ENCODE results near the gene ZRSR2.

Gene ZRSR2

GRCh38 chrX:15834827-15835595 lies 44.7 kb downstream of the ZRSR2 start:
- no peak for TF ChIP-seq CTCF (conservative IDR thresholded peaks at IDR 0.05; ENCODE audit: low read depth, low read length)
- H3K4me3 ChIP-seq (ENCODE audit: low read length): no peak overlapping the region
- DNase-seq (ENCODE audit: low read depth): no peak

- no peak overlapping the region for H3K4me3 ChIP-seq (ENCODE audit: low read length)
- peak; percentile 26 for TF ChIP-seq CTCF (conservative IDR thresholded peaks at IDR 0.05; ENCODE audit: low read depth, low read length)
- DNase-seq (ENCODE audit: low read depth): no peak
Observed at GRCh38 chrX:15838017-15838416, 47.7 kb downstream of the ZRSR2 start.

- H3K4me3 ChIP-seq (ENCODE audit: low read length): no peak overlapping the region
- no peak for DNase-seq (ENCODE audit: low read depth)
- TF ChIP-seq CTCF (conservative IDR thresholded peaks at IDR 0.05; ENCODE audit: low read depth, low read length): no peak
Observed at GRCh38 chrX:15841853-15842516, 51.7 kb downstream of the ZRSR2 start.

GRCh38 chrX:15843960-15844359 lies 53.7 kb downstream of the ZRSR2 start:
- H3K4me3 ChIP-seq (ENCODE audit: low read length): no peak overlapping the region
- no peak for DNase-seq (ENCODE audit: low read depth)
- no peak for TF ChIP-seq CTCF (conservative IDR thresholded peaks at IDR 0.05; ENCODE audit: low read depth, low read length)

DNA sequence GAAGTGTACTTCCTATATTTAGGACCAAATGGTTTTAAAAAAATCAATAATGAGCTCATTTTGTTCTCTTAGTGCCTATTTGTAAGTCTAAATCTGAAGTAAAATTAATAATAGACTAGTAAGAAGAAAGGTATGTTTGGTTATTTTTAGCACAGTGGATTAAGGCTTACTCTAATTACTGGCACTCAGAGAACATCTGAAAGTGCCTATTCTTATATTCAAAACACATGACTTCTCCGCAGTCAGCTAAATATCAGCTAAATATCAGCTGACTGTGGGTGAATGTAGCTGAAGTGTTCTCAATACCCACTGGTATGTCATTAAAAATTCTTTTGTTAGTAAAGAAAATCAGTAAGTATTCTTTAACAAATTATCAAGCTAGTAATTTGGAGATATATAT lies 58.3 kb downstream of the ZRSR2 start:
- H3K4me3 ChIP-seq (ENCODE audit: low read length): no peak overlapping the region

GRCh38 chrX:15849555-15849954 lies 59.3 kb downstream of the ZRSR2 start:
- no peak for DNase-seq (ENCODE audit: low read depth)
- peak; percentile 60 for TF ChIP-seq CTCF (conservative IDR thresholded peaks at IDR 0.05; ENCODE audit: low read depth, low read length)
- H3K4me3 ChIP-seq (ENCODE audit: low read length): peak overlapping the region; percentile 14

More for the DNA sequence above, 58.3 kb downstream of the ZRSR2 start:
- peak; percentile 93 for DNase-seq (ENCODE audit: low read depth)
- no peak for TF ChIP-seq CTCF (conservative IDR thresholded peaks at IDR 0.05; ENCODE audit: low read depth, low read length)

All from retinal pigment epithelial cell (primary cell).